ENCODE results near the gene PCNT. TPM values are rescaled to one million over a fixed set of nuclear protein-coding genes. Genes with fewer than 3 reads are reported as not detected.
"Not testable (repeated sequence)": the region's sequence is repeated elsewhere in the genome, so short reads cannot be mapped to it uniquely, and the experiment has no call there.

Gene PCNT
- total RNA-seq, 1 experiment from 2014 or later, result 34.0 TPM

DNA sequence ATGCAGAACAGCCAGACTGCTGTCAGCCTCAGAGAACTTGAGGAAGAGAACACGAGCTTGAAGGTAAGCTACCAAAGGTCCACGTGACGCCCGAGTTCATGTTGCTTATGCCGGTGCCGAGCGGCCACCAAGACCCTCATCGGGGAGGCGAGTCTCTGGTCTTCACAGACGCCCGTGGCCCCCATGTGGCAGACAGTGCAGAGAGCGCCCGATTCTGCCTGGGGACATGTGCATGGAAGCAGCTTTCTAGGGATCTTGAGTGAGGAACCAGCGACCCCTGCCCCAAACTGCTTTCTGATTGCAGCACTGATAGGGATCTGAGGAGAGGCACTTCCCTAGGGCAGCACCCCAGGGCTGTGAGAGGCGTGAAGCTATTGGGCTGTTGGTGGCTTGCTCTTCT, 78.5 kb downstream of the PCNT start:
- intact Hi-C loops (cut with micrococcal nuclease), result no loop called here
- Mint-ChIP-seq H3K27ac (ENCODE audit: low read depth, unreplicated experiment) (no peak overlapping the region), H3K27me3 (ENCODE audit: insufficient read depth, unreplicated experiment) (no peaks in the 10 kb centered on the region), H3K4me1 (ENCODE audit: insufficient read depth, unreplicated experiment) (no peaks in the 10 kb centered on the region), H3K9me3 (ENCODE audit: unreplicated experiment) (no peaks in the 10 kb centered on the region), H3K36me3 (ENCODE audit: insufficient read depth, unreplicated experiment) (peaks cover 65% of the 10 kb centered on the region), H3K4me3 (ENCODE audit: unreplicated experiment) (no peak overlapping the region)
- no peak for TF ChIP-seq CTCF (IDR thresholded peaks at IDR 0.05; ENCODE audit: unreplicated experiment)
- CTCF ChIA-PET, result no interaction called here
- no peak for DNase-seq (ENCODE audit: unreplicated experiment)
- BruUV-seq (replicated peaks), result no TSS peak
- POLR2A ChIA-PET, result interaction anchor here (0.6 kb wide), 1 partner anchor 102 kb away, joined by 3 read pairs; no protein-coding TSS in a partner anchor

DNA sequence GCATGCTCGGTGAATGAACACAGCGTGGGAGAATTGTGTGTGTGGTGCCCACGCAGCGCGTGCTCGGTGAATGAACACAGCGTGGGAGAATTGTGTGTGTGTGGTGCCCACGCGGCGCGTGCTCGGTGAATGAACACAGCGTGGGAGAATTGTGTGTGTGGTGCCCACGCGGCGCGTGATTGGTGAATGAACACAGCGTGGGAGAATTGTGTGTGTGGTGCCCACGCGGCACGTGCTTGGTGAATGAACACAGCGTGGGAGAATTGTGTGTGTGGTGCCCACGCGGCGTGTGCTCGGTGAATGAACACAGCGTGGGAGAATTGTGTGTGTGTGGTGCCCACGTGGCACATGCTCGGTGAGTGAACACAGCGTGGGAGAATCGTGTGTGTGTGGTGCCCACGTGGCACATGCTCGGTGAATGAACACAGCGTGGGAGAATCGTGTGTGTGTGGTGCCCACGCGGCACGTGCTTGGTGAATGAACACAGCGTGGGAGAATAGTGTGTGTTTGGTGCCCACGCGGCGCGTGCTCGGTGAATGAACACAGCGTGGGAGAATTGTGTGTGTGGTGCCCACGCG, 79.4 kb downstream of the PCNT start:
- BruUV-seq (replicated peaks); POLR2A ChIA-PET; H3K4me1 Mint-ChIP-seq (ENCODE audit: insufficient read depth, unreplicated experiment); H3K9me3 Mint-ChIP-seq (ENCODE audit: unreplicated experiment); H3K27me3 Mint-ChIP-seq (ENCODE audit: insufficient read depth, unreplicated experiment); H3K27ac Mint-ChIP-seq (ENCODE audit: low read depth, unreplicated experiment); CTCF ChIA-PET; H3K4me3 Mint-ChIP-seq (ENCODE audit: unreplicated experiment); DNase-seq (ENCODE audit: unreplicated experiment); intact Hi-C loops (cut with micrococcal nuclease): not testable (repeated sequence)
- peaks cover 65% of the 10 kb centered on the region for H3K36me3 Mint-ChIP-seq (ENCODE audit: insufficient read depth, unreplicated experiment)

- CTCF ChIA-PET, result no interaction called here
- H3K9me3 Mint-ChIP-seq (ENCODE audit: unreplicated experiment), result no peaks in the 10 kb centered on the region
- POLR2A ChIA-PET, result no interaction called here
- H3K4me3 Mint-ChIP-seq (ENCODE audit: unreplicated experiment), result no peak overlapping the region
- TF ChIP-seq CTCF (IDR thresholded peaks at IDR 0.05; ENCODE audit: unreplicated experiment), result no peak
- H3K27ac Mint-ChIP-seq (ENCODE audit: low read depth, unreplicated experiment), result no peak overlapping the region
- H3K4me1 Mint-ChIP-seq (ENCODE audit: insufficient read depth, unreplicated experiment), result no peaks in the 10 kb centered on the region
- BruUV-seq (replicated peaks), result no TSS peak
- intact Hi-C loops (cut with micrococcal nuclease), result no loop called here
- DNase-seq (ENCODE audit: unreplicated experiment), result no peak
- H3K36me3 Mint-ChIP-seq (ENCODE audit: insufficient read depth, unreplicated experiment), result peaks cover 62% of the 10 kb centered on the region
- no peaks in the 10 kb centered on the region for H3K27me3 Mint-ChIP-seq (ENCODE audit: insufficient read depth, unreplicated experiment)
Observed at GRCh38 chr21:46404306-46404705, 80.3 kb downstream of the PCNT start.

- no TSS peak for BruUV-seq (replicated peaks)
- Mint-ChIP-seq H3K4me3 (ENCODE audit: unreplicated experiment) (no peak overlapping the region), H3K9me3 (ENCODE audit: unreplicated experiment) (no peaks in the 10 kb centered on the region), H3K36me3 (ENCODE audit: insufficient read depth, unreplicated experiment) (peaks cover 62% of the 10 kb centered on the region), H3K27ac (ENCODE audit: low read depth, unreplicated experiment) (no peak overlapping the region), H3K4me1 (ENCODE audit: insufficient read depth, unreplicated experiment) (no peaks in the 10 kb centered on the region), H3K27me3 (ENCODE audit: insufficient read depth, unreplicated experiment) (no peaks in the 10 kb centered on the region)
- DNase-seq (ENCODE audit: unreplicated experiment), result no peak
- POLR2A ChIA-PET, result no interaction called here
- intact Hi-C loops (cut with micrococcal nuclease), result no loop called here
- CTCF ChIA-PET, result no interaction called here
- no peak for TF ChIP-seq CTCF (IDR thresholded peaks at IDR 0.05; ENCODE audit: unreplicated experiment)
Observed at GRCh38 chr21:46406001-46406400, 82.0 kb downstream of the PCNT start.

Data from MCF 10A (cell line).